Mesenchymal stem cell (in vitro differentiated cells and primary cell): ENCODE results near the gene PLEKHH1.

ENCODE experiments used
- DNase-seq: peaks from one replicate; pipeline ENCODE4 v3.0.0-alpha.2; 2013
- H2AFZ ChIP-seq: one replicate; pipeline ENCODE4 v1.6.1; 2013; ENCODE audit warnings: low read depth, mild to moderate bottlenecking, control low read depth, inconsistent platforms, low read length, moderate library complexity
- H2AK5ac ChIP-seq: 2 replicates; pipeline ENCODE4 v1.6.1; 2013; ENCODE audit warnings: low read length, moderate library complexity, mild to moderate bottlenecking, inconsistent platforms; ENCODE audit not compliant: severe bottlenecking
- H2BK120ac ChIP-seq: one replicate; pipeline ENCODE4 v1.6.1; 2013; ENCODE audit warnings: low read depth, mild to moderate bottlenecking, inconsistent platforms, low read length, moderate library complexity
- H2BK12ac ChIP-seq, 2 experiments: one replicate each; pipeline ENCODE4 v1.6.1; 2013; ENCODE audit warnings: inconsistent platforms in 2 of 2, low read length in 2 of 2, mild to moderate bottlenecking in 2 of 2, moderate library complexity in 2 of 2, control low read depth in 1 of 2
- H2BK15ac ChIP-seq: one replicate; pipeline ENCODE4 v1.6.1; 2013; ENCODE audit warnings: mild to moderate bottlenecking, low read depth, inconsistent platforms; ENCODE audit not compliant: poor library complexity, severe bottlenecking
- H2BK5ac ChIP-seq: 2 replicates; pipeline ENCODE4 v1.6.1; 2013; ENCODE audit warnings: low read depth, mild to moderate bottlenecking, low read length, control low read depth, inconsistent platforms; ENCODE audit not compliant: poor library complexity, severe bottlenecking
- H3K14ac ChIP-seq, 2 experiments: one replicate each; pipeline ENCODE4 v1.6.1; 2013; ENCODE audit warnings: inconsistent platforms in 2 of 2, low read length in 2 of 2, control low read depth in 1 of 2, mild to moderate bottlenecking in 1 of 2, moderate library complexity in 1 of 2
- H3K18ac ChIP-seq, 2 experiments: one replicate each; pipeline ENCODE4 v1.6.1; 2013; ENCODE audit warnings: inconsistent platforms in 2 of 2, low read length in 2 of 2, control low read depth in 1 of 2, low read depth in 1 of 2, mild to moderate bottlenecking in 1 of 2
- H3K23ac ChIP-seq, 2 experiments: one replicate each; pipeline ENCODE4 v1.6.1; 2013; ENCODE audit warnings: inconsistent platforms in 2 of 2, low read length in 2 of 2, mild to moderate bottlenecking in 2 of 2, moderate library complexity in 2 of 2, control low read depth in 1 of 2
- H3K27ac ChIP-seq: 2 replicates; pipeline ENCODE4 v1.5.1; 2013; ENCODE audit warnings: mild to moderate bottlenecking, moderate library complexity, low read length, control low read depth, inconsistent platforms; ENCODE audit not compliant: poor library complexity, severe bottlenecking
- H3K27me3 ChIP-seq, 2 experiments: 2 replicates each; pipeline versions ENCODE4 v1.6.1 to v1.7.0; 2013; ENCODE audit warnings: low read length in 2 of 2, mild to moderate bottlenecking in 2 of 2, moderate library complexity in 2 of 2, control low read depth in 1 of 2, inconsistent platforms in 1 of 2; ENCODE audit not compliant: control insufficient read depth in 1 of 2, insufficient read depth in 1 of 2
- H3K36me3 ChIP-seq, 2 experiments: 2 replicates each; pipeline versions ENCODE4 v1.6.1 to v1.7.0; 2013; ENCODE audit warnings: low read length in 2 of 2, control low read depth in 1 of 2, inconsistent platforms in 1 of 2, low read depth in 1 of 2, mild to moderate bottlenecking in 1 of 2; ENCODE audit not compliant: insufficient read depth in 2 of 2, control insufficient read depth in 1 of 2
- H3K4ac ChIP-seq, 2 experiments: one replicate each; pipeline ENCODE4 v1.6.1; 2013; ENCODE audit warnings: inconsistent platforms in 2 of 2, low read length in 2 of 2, mild to moderate bottlenecking in 2 of 2, moderate library complexity in 2 of 2, control low read depth in 1 of 2, low read depth in 1 of 2
- H3K4me1 ChIP-seq: 2 replicates; pipeline ENCODE4 v1.6.1; 2013; ENCODE audit warnings: low read depth, low read length, control low read depth; ENCODE audit not compliant: control insufficient read depth, insufficient read depth
- H3K4me2 ChIP-seq: 2 replicates; pipeline ENCODE4 v1.6.1; 2013; ENCODE audit warnings: low read length, mild to moderate bottlenecking, inconsistent platforms; ENCODE audit not compliant: poor library complexity, severe bottlenecking
- H3K4me3 ChIP-seq, 2 experiments: 2 replicates each; pipeline versions ENCODE4 v1.5.1 to v1.7.0; 2013; ENCODE audit warnings: low read length in 2 of 2, mild to moderate bottlenecking in 2 of 2, control low read depth in 1 of 2, low read depth in 1 of 2; ENCODE audit not compliant: insufficient read depth in 1 of 2
- H3K79me1 ChIP-seq: replicated peaks from 2 replicates; pipeline ENCODE4 v1.6.1; 2013; ENCODE audit warnings: mild to moderate bottlenecking, control low read depth, low read length, inconsistent platforms; ENCODE audit not compliant: poor library complexity, severe bottlenecking
- H3K9ac ChIP-seq: 2 replicates; pipeline ENCODE4 v1.7.0; 2013; ENCODE audit warnings: mild to moderate bottlenecking, low read length, moderate library complexity
- H3K9me3 ChIP-seq: 2 replicates; pipeline ENCODE4 v1.7.0; 2013; ENCODE audit warnings: mild to moderate bottlenecking, low read length; ENCODE audit not compliant: control insufficient read depth
- H4K8ac ChIP-seq: one replicate; pipeline ENCODE4 v1.6.1; 2013; ENCODE audit warnings: inconsistent platforms, mild to moderate bottlenecking, low read length, moderate library complexity
- H4K91ac ChIP-seq: one replicate; pipeline ENCODE4 v1.6.1; 2013; ENCODE audit warnings: mild to moderate bottlenecking, low read length, inconsistent platforms
- WGBS: methylation state at CpG from one replicate; pipeline ENCODE4 v1.1.7; 2013; ENCODE audit warnings: mixed read lengths; 5-methylcytosine and 5-hydroxymethylcytosine counted together

PLEKHH1 gene

DNA sequence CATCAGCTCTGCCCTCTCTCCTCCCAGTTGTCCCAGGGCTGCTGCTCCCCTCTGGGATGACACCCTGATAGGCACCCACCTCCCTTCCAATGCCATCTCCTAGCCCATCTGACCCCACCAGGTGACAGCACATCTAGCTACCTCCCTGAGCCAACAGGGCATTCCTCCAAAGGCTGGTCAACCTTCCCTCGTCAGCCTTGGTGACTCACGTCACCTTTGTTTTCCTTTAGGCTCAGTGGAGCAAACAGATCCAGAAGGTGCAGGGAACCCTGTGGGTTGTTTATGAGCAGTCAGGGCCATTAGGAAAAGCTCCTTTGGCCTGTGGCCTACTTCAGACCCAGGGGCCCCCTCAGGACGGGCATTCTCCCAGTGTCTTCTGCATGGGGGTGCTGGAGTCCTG is 34.6 kb downstream of the PLEKHH1 start:
- H3K27ac ChIP-seq = no peak overlapping the region
- H2BK120ac ChIP-seq = no peak overlapping the region
- no peak overlapping the region for H3K4me3 ChIP-seq
- H3K9me3 ChIP-seq = no peaks in the 10 kb centered on the region
- H3K9ac ChIP-seq = no peak overlapping the region
- H3K4me2 ChIP-seq = no peak overlapping the region
- peaks cover 0 to 5% of the 10 kb centered on the region in 2 experiments for H3K27me3 ChIP-seq
- WGBS = 89% methylated on average over 3 of the region's 3 CpGs
- no peak overlapping the region for H2BK5ac ChIP-seq
- H3K23ac ChIP-seq = no peak overlapping the region
- peaks cover 0 to 19% of the 10 kb centered on the region in 2 experiments for H3K36me3 ChIP-seq
- no peak overlapping the region for H4K8ac ChIP-seq
- no peak overlapping the region for H2AK5ac ChIP-seq
- H2BK12ac ChIP-seq = no peak overlapping the region
- no peak overlapping the region for H4K91ac ChIP-seq
- peaks cover 9% of the 10 kb centered on the region for H3K4me1 ChIP-seq
- no peak overlapping the region for H2BK15ac ChIP-seq
- H3K18ac ChIP-seq = no peak overlapping the region
- no peak overlapping the region for H2AFZ ChIP-seq
- H3K4ac ChIP-seq = no peak overlapping the region
- H3K79me1 ChIP-seq = no peaks in the 10 kb centered on the region
- no peak for DNase-seq
- no peak overlapping the region for H3K14ac ChIP-seq

DNA sequence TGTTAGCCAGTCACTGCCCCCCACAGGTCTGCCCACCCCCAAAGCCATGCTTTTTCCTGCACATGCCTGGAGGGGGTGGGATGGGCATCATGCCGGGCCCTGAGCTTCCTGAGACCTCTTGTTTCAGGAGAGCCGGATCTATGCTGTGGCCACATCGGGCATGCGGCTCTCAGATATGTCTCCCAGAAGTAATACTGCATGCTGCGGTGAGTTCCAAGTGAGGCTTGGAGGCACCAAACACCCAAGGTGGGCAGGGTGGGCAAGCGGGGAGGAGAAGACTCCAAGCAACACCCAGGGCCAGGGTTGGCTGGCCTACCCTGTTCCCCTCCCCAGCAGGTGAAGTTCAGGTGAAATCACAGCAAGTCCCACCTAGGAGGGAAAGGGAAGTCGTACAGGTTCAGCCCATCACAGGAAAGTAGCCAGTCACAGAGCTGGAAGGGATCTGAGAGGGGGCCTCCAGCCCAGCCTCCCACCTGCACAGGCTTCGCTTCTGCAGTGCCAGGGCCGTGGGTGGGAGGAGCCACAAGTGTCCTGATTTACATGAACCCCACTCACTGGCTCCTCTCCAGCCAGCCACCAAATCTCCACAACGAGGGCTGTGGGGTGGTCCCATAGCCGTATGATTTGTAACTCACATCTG is 36.0 kb downstream of the PLEKHH1 start:
- Histone ChIP-seq H3K4ac (no peak overlapping the region), H3K4me3 (no peak overlapping the region), H2BK120ac (no peak overlapping the region), H4K8ac (no peak overlapping the region), H3K4me1 (peaks cover 9% of the 10 kb centered on the region), H2AK5ac (no peak overlapping the region), H3K9ac (no peak overlapping the region), H2AFZ (no peak overlapping the region), H3K23ac (no peak overlapping the region), H3K27ac (no peak overlapping the region), H3K36me3 (peaks cover 0 to 24% of the 10 kb centered on the region in 2 experiments), H3K14ac (no peak overlapping the region), H2BK5ac (no peak overlapping the region), H2BK12ac (no peak overlapping the region), H3K18ac (no peak overlapping the region), H2BK15ac (no peak overlapping the region), H4K91ac (no peak overlapping the region), H3K4me2 (no peak overlapping the region), H3K79me1 (no peaks in the 10 kb centered on the region), H3K9me3 (no peaks in the 10 kb centered on the region), H3K27me3 (peaks cover 0 to 10% of the 10 kb centered on the region in 2 experiments)
- 84% methylated on average over 11 of the region's 11 CpGs for WGBS
- DNase-seq = no peak

DNA sequence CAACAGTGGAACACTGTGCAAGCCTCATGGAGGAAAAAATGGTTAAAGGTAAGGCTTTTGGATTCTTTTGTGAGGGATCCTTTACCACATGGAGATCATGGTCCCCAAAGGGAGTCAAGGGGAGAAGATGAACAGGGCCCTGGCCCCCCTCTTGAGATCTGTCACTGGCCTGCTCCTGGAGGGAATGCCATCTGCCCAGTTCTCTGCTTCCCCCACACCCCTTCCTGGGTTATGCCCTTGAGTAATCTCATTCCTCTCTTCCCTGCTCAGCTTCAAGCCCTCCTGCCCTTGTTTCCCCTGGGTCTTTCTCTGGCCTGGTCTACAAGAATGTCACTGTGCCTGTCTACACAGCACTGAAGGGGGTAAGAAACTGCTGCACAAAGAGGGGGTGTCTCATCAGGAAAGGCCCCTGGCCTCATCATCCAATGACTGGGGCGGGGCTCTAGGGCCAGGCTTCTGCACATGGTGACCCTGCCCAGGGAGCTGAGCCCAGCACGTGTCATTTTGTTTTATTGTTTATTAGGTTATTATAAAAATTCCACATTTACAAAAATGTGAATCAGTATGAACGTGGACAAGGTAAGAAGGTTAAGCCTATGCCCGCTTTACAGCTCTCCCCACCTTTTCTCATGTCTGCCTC is 36.7 kb downstream of the PLEKHH1 start:
- H4K8ac ChIP-seq = no peak overlapping the region
- no peak overlapping the region for H2BK120ac ChIP-seq
- no peak overlapping the region for H3K4me2 ChIP-seq
- no peak overlapping the region for H3K23ac ChIP-seq
- H3K9ac ChIP-seq = no peak overlapping the region
- no peak overlapping the region for H2BK12ac ChIP-seq
- no peak overlapping the region for H4K91ac ChIP-seq
- no peak overlapping the region for H2BK15ac ChIP-seq
- no peak overlapping the region for H3K18ac ChIP-seq
- H2AFZ ChIP-seq = no peak overlapping the region
- no peak overlapping the region for H2BK5ac ChIP-seq
- no peak overlapping the region for H3K4me3 ChIP-seq
- H3K36me3 ChIP-seq = peaks cover 0 to 27% of the 10 kb centered on the region in 2 experiments
- 87% methylated on average over 3 of the region's 4 CpGs for WGBS
- no peak overlapping the region for H3K14ac ChIP-seq
- H3K4ac ChIP-seq = no peak overlapping the region
- H2AK5ac ChIP-seq = no peak overlapping the region
- H3K79me1 ChIP-seq = no peaks in the 10 kb centered on the region
- no peak for DNase-seq
- peaks cover 5% of the 10 kb centered on the region for H3K4me1 ChIP-seq
- H3K27me3 ChIP-seq = peaks cover 0 to 10% of the 10 kb centered on the region in 2 experiments
- H3K27ac ChIP-seq = no peak overlapping the region
- H3K9me3 ChIP-seq = no peaks in the 10 kb centered on the region

DNA sequence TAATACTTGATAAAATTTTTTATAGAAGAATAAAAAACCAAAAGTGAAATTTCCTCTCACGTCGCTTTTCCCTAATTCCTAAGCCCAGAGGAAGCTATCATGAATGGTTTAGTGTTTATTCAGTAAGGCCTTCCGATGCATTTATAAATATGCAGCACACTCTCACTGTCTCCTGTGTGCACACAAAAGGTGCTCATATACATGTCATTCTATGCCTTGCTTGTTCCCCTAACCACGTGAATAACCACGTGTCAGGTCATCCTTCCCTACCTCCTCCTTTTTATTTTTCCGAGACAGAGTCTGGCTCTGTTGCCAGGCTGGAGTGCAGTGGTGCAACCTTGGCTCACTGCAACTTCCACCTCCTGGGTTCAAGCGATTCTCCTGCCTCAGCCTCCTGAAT is 37.4 kb downstream of the PLEKHH1 start:
- Histone ChIP-seq H3K4ac (no peak overlapping the region), H3K4me2 (no peak overlapping the region), H3K18ac (no peak overlapping the region), H3K9me3 (no peaks in the 10 kb centered on the region), H3K36me3 (peaks cover 0 to 30% of the 10 kb centered on the region in 2 experiments), H3K14ac (no peak overlapping the region), H2BK120ac (no peak overlapping the region), H4K91ac (no peak overlapping the region), H3K9ac (no peak overlapping the region), H3K27ac (no peak overlapping the region), H3K79me1 (no peaks in the 10 kb centered on the region), H2BK12ac (no peak overlapping the region), H2BK5ac (no peak overlapping the region), H3K23ac (no peak overlapping the region), H2BK15ac (no peak overlapping the region), H3K4me1 (peaks cover 5% of the 10 kb centered on the region), H3K4me3 (no peak overlapping the region), H4K8ac (no peak overlapping the region), H2AK5ac (no peak overlapping the region), H3K27me3 (peaks cover 0 to 10% of the 10 kb centered on the region in 2 experiments), H2AFZ (no peak overlapping the region)
- 91% methylated on average over 7 of the region's 7 CpGs for WGBS
- no peak for DNase-seq
